Uterus (tissue), 4 donors: ENCODE results near the gene CRYGB. TPM values are rescaled to one million over a fixed set of nuclear protein-coding genes. Genes with fewer than 3 reads are reported as not detected.

ENCODE experiments used
- DNase-seq, 2 donors: peaks; one replicate each; pipeline ENCODE4 v3.0.0-alpha.2; 2019 to 2020
- H3K27ac ChIP-seq, 2 donors: fragments of 200-600 bp; sonication (generic); 1 replicate in 1 of 2; 2 replicates in 1 of 2; pipeline ENCODE4 v1.5.1; 2016 to 2018
- H3K27me3 ChIP-seq, 2 donors: fragments of 200-600 bp; sonication (generic); one replicate each; pipeline ENCODE4 v1.5.1; 2018 to 2019; ENCODE audit warnings: control low read depth in 1 of 2
- H3K36me3 ChIP-seq, 2 donors: fragments of 200-600 bp; sonication (generic); one replicate each; pipeline ENCODE4 v1.5.1; 2019; ENCODE audit warnings: control low read depth in 1 of 2
- H3K4me1 ChIP-seq, 2 donors: fragments of 200-600 bp; sonication (generic); one replicate each; pipeline ENCODE4 v1.5.1; 2018 to 2019; ENCODE audit warnings: control low read depth in 1 of 2
- H3K4me3 ChIP-seq, 2 donors: fragments of 200-600 bp; sonication (generic); 1 replicate in 1 of 2; 2 replicates in 1 of 2; pipeline ENCODE4 v1.5.1; 2018 to 2019; ENCODE audit warnings: mild to moderate bottlenecking in 1 of 2
- H3K9me3 ChIP-seq, 2 donors: fragments of 200-600 bp; sonication (generic); one replicate each; pipeline ENCODE4 v1.5.1; 2019; ENCODE audit warnings: control low read depth in 1 of 2
- CTCF ChIP-seq, 4 experiments: fragments of 200-600 bp in 2 of 4; fragments of 450-650 bp in 2 of 4; sonication (generic) in 2 of 4; IDR thresholded peaks; one replicate each; pipeline ENCODE4 v1.5.1; 2016 to 2019; ENCODE audit warnings: antibody characterized with exemption in 4 of 4, mild to moderate bottlenecking in 2 of 4, moderate library complexity in 1 of 4
- POLR2A ChIP-seq, 2 donors: fragments of 450-650 bp; IDR thresholded peaks; one replicate each; pipeline ENCODE4 v1.6.1; 2016; ENCODE audit warnings: antibody characterized with exemption in 2 of 2, mild to moderate bottlenecking in 1 of 2, moderate library complexity in 1 of 2
- intact Hi-C: fragments of 100-400 bp; cut with DNase I; formaldehyde crosslinking; loops from one replicate; pipeline ENCODE4 v1.15.1; 2023; ENCODE audit warnings: low total_unique reads
- total RNA-seq, 4 donors: library from RNA; depleted of rRNA in 3 of 4; stranded (reverse); fragments of >200 nt in 3 of 4; gene quantifications; one replicate each; pipeline versions ENCODE4 v1.1.0 to v1.2.4, GENCODE V29; 2014 to 2023
- donor health status: DM: yes; HTN: yes; CAD: no.

CRYGB gene
- total RNA-seq, 4 donors from 2014 or later = not detected

- DNase-seq = no peak
- no peaks in the 10 kb centered on the region for H3K36me3 ChIP-seq
- H3K9me3 ChIP-seq = no peaks in the 10 kb centered on the region
- no peak overlapping the region for H3K27ac ChIP-seq
- H3K4me1 ChIP-seq = no peaks in the 10 kb centered on the region
- no peaks in the 10 kb centered on the region for H3K27me3 ChIP-seq
- intact Hi-C loops = no loop called here
- no peak overlapping the region for H3K4me3 ChIP-seq
- TF ChIP-seq CTCF (IDR thresholded peaks at IDR 0.05) (no peak), POLR2A (IDR thresholded peaks at IDR 0.05) (no peak)
These were observed 48.2 kb downstream of the CRYGB start for GRCh38 chr2:208097801-208098200.

GRCh38 chr2:208097313-208097712 lies 48.6 kb downstream of the CRYGB start:
- no peaks in the 10 kb centered on the region for H3K4me1 ChIP-seq
- intact Hi-C loops = no loop called here
- no peak overlapping the region for H3K4me3 ChIP-seq
- DNase-seq = no peak
- no peaks in the 10 kb centered on the region for H3K36me3 ChIP-seq
- H3K27ac ChIP-seq = no peak overlapping the region
- H3K27me3 ChIP-seq = no peaks in the 10 kb centered on the region
- H3K9me3 ChIP-seq = no peaks in the 10 kb centered on the region
- no peak for TF ChIP-seq CTCF (IDR thresholded peaks at IDR 0.05)
- TF ChIP-seq POLR2A (IDR thresholded peaks at IDR 0.05) = no peak

- Histone ChIP-seq H3K9me3 (no peaks in the 10 kb centered on the region), H3K4me3 (no peak overlapping the region)
- intact Hi-C loops = no loop called here
These were observed 49.9 kb downstream of the CRYGB start for GRCh38 chr2:208096080-208096479.

GRCh38 chr2:208093128-208093527 lies 52.8 kb downstream of the CRYGB start:
- intact Hi-C loops = no loop called here
- Histone ChIP-seq H3K27me3 (no peaks in the 10 kb centered on the region), H3K4me1 (no peaks in the 10 kb centered on the region), H3K4me3 (no peak overlapping the region), H3K36me3 (no peaks in the 10 kb centered on the region), H3K9me3 (no peaks in the 10 kb centered on the region), H3K27ac (no peak overlapping the region)
- TF ChIP-seq POLR2A (IDR thresholded peaks at IDR 0.05) = no peak
- TF ChIP-seq CTCF (IDR thresholded peaks at IDR 0.05) = no peak
- DNase-seq = no peak

More at GRCh38 chr2:208096080-208096479, 49.9 kb downstream of the CRYGB start:
- DNase-seq = no peak
- Histone ChIP-seq H3K36me3 (no peaks in the 10 kb centered on the region), H3K27me3 (no peaks in the 10 kb centered on the region), H3K4me1 (no peaks in the 10 kb centered on the region), H3K27ac (no peak overlapping the region)
- TF ChIP-seq POLR2A (IDR thresholded peaks at IDR 0.05) (no peak), CTCF (IDR thresholded peaks at IDR 0.05) (no peak)

Other genes with a start within 250 kb of the CRYGB start
- gene PLEKHM3, start 120.6 kb downstream of the CRYGB start, total RNA-seq = 10 to 100 TPM; 20.5 to 43.4 (median 21.6) TPM
- gene CRYGD, start 21.6 kb downstream of the CRYGB start, total RNA-seq = not detected
- gene CRYGC, start 16.3 kb downstream of the CRYGB start, total RNA-seq = not detected
- not detected for gene CRYGA, start 17.4 kb upstream of the CRYGB start, total RNA-seq
- not detected for gene C2orf80, start 43.9 kb upstream of the CRYGB start, total RNA-seq
- gene IDH1, start 108.9 kb upstream of the CRYGB start, total RNA-seq = 100 to 1,000 TPM in 1 of 4 donors, 10 to 100 TPM in 3; 22.8 to 105 (median 38.1) TPM
- gene PIKFYVE, start 120.1 kb upstream of the CRYGB start, total RNA-seq = 10 to 100 TPM; 11.5 to 58.8 (median 28.5) TPM